SK-N-MC (cell line): ENCODE results near the gene FAM89B.

ENCODE experiments used
- DNase-seq: peaks from one replicate; pipeline ENCODE4 v3.0.0-alpha.2; 2011; ENCODE audit warnings: low read depth, low spot score
- H3K27ac ChIP-seq: fragments of 200-600 bp; sonication (generic); 2 replicates; pipeline ENCODE4 v1.5.1; 2016; ENCODE audit warnings: mixed run types
- H3K36me3 ChIP-seq: fragments of 200-600 bp; sonication (generic); 2 replicates; pipeline ENCODE4 v1.6.1; 2017; ENCODE audit warnings: antibody characterized with exemption, low read length, mixed read lengths; ENCODE audit not compliant: insufficient read depth
- H3K4me3 ChIP-seq: fragments of 200-600 bp; sonication (generic); 2 replicates; pipeline ENCODE4 v1.5.1; 2016
- H3K9ac ChIP-seq: fragments of 200-600 bp; sonication (generic); 2 replicates; pipeline ENCODE4 v1.8.0; 2017; ENCODE audit warnings: mixed run types, mixed read lengths; ENCODE audit not compliant: insufficient read length
- H3K9me3 ChIP-seq: fragments of 200-600 bp; sonication (generic); 2 replicates; pipeline ENCODE4 v1.6.1; 2017; ENCODE audit warnings: low read depth, mild to moderate bottlenecking, antibody characterized with exemption, low read length, moderate library complexity, mixed read lengths
- EZH2 ChIP-seq: fragments of 200-600 bp; sonication (generic); IDR thresholded peaks from one replicate; pipeline ENCODE4 v1.6.1; 2017; ENCODE audit warnings: antibody characterized with exemption
- FOXP2 ChIP-seq: optimal IDR thresholded peaks from 2 replicates; pipeline ENCODE3; 2011; ENCODE audit warnings: mild to moderate bottlenecking, moderate library complexity; ENCODE audit not compliant: insufficient read depth; ENCODE audit errors: extremely low read length, control extremely low read depth
- POLR2AphosphoS5 ChIP-seq: IDR thresholded peaks from 2 replicates; pipeline ENCODE4 v1.6.1; 2012; ENCODE audit warnings: mild to moderate bottlenecking, low read depth, low read length, borderline replicate concordance

FAM89B gene

DNA sequence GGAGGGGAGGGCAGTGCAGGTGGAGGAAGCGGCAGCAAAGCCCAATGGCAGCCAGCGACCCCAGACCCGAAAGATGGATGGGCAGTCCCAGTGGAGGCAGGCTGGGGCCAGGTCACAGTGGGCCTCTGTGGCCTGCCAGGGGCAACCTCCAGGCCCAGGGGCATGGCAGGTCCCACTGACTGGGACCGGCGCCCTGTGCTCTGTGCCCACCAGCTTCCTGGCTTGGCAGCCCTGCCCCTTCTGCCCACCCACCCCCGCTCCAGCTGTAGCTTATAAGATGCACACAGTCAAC lies 27.6 kb downstream of the FAM89B start:
- H3K9me3 ChIP-seq, result no peaks in the 10 kb centered on the region
- DNase-seq, result no peak
- no peak for TF ChIP-seq POLR2AphosphoS5
- no peak for TF ChIP-seq EZH2
- TF ChIP-seq FOXP2, result no peak
- H3K9ac ChIP-seq, result no peak overlapping the region
- no peak overlapping the region for H3K4me3 ChIP-seq
- H3K27ac ChIP-seq, result no peak overlapping the region
- H3K36me3 ChIP-seq, result peaks cover 3% of the 10 kb centered on the region; the same call in 1 of the 2 replicates

DNA sequence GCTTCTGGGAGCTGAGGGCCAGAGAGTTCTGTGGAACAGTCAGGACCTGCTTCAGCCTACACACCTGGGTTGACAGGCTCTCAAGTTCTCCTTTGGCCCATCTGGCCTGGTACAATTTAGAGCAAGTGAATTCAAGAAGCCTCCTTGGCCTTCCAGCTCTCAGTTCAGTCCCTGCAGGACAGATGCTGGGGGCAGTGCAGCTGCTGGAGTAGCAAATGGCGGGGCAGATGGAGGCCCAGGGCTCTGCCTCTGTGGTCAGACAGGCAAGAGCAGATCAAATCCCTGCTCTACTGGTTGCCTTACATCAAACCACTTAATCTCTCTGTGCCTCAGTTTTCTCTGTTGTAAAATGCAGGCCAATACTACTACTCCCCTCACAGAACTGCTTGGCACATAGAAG lies 31.9 kb downstream of the FAM89B start:
- H3K4me3 ChIP-seq, result no peak overlapping the region
- no peak overlapping the region for H3K9ac ChIP-seq
- H3K27ac ChIP-seq, result no peak overlapping the region
- TF ChIP-seq EZH2, result no peak
- TF ChIP-seq FOXP2, result no peak
- no peak for TF ChIP-seq POLR2AphosphoS5
- H3K9me3 ChIP-seq, result no peaks in the 10 kb centered on the region
- DNase-seq, result no peak
- H3K36me3 ChIP-seq, result peaks cover 6% of the 10 kb centered on the region; the same call in 1 of the 2 replicates

DNA sequence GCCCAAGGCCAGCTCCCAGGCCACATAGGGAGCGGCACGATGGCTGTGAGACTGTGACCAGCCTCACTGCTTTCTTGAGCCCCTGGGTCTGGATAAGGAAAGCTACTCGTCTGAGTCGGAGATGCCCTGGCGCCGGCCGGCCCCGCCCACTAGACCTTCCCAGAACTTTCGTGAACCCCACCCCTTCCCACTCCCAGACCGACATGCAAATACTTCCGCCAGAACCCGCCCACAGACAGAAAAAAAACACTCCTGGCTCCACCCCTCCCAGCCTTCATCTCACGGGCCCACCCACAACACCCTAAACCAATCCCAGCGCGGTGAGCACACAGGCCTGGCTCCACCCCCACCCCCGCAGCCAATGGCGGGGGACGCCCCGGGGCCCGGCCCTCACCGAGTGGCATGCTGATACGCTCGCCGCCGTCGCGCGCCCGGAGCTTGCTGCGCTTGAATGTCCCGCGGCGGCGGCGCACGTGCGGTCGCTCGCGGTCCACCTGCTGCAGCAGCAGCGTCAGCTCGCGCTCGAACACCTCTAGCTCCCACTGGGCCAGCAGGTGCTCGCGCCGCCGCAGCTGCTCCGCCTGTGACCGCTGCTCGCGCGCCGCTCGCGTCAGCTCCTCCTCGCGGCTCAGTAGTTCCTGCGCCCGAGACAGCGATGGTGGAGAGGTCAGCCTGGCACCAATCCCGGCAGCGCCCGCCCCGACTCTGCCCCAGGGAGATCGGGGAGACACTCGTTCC lies 34.7 kb downstream of the FAM89B start:
- TF ChIP-seq FOXP2, result peak; percentile 39
- TF ChIP-seq POLR2AphosphoS5, result peak; percentile 69; the same call in 1 of the 2 replicates
- no peak for TF ChIP-seq EZH2
- H3K9ac ChIP-seq, result peak overlapping the region; percentile 56
- peak; percentile 95 for DNase-seq
- H3K4me3 ChIP-seq, result peak overlapping the region; percentile 83
- H3K36me3 ChIP-seq, result peaks cover 6% of the 10 kb centered on the region; the same call in 1 of the 2 replicates
- H3K9me3 ChIP-seq, result no peaks in the 10 kb centered on the region
- no peak overlapping the region for H3K27ac ChIP-seq

DNA sequence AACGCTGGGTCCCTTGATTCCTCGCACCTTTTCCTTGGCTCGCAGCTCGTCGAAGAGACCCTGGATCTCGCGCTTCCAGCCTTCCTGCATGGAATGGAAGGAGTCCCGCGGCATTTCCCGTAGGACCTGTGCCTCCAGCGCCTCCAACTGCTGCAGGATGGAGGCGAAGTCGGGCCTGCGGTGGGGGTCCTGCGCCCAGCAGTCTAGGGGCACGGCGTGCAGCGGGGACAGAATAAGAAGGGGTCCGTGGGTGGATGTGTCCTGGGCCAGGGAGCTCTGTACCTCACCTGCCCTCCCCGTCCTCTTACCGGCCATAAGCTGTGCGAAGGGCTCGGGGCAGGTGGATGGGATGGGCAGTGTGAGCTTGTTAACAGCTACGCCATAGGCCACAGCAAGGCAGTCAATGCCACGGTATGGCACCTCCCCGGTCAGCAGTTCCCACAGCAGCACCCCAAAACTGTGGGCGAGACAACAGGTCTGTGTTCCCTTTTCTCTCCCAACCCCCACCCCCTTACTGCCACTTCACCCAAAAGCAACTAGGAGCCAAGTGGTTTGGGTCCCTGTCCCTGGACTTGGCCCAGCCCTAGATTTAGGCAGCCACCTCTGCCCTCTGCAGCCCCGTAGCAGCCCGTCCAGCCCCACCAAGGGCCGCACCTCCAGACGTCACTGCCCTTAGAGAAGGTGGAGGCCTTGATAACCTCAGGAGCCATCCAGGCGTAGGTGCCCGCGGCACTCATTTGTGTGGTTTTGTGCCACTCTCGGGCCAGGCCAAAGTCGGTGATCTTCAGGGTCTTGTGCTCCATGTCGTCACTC lies 35.5 kb downstream of the FAM89B start:
- DNase-seq, result no peak
- Histone ChIP-seq H3K27ac (no peak overlapping the region), H3K4me3 (peak overlapping the region; percentile 83), H3K9ac (peak overlapping the region; percentile 56), H3K9me3 (no peaks in the 10 kb centered on the region), H3K36me3 (peaks cover 6% of the 10 kb centered on the region; the same call in 1 of the 2 replicates)
- TF ChIP-seq POLR2AphosphoS5 (0 out of 2 replicates have a peak, but pooled peaks have one; percentile 4), FOXP2 (no peak)

DNA sequence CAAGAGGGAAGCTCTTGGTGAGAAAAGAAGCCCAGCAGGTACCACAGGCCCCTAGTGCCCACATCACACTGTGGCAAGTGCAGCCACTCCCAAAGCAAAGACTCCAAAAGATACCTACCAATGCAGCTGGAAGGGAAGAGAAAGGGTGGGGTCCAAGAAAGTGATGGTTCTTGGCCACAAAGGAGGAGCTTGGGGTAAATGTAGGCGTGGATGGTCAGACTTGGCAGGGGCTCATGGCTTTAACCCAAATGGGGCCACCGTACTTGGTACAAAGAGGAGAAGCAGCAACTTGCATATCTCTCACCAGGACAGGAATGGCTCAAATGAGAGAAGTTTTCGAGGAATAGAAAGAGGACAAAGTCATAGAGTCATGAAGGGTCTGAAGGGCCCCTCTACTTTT lies 36.9 kb downstream of the FAM89B start:
- peaks cover 6% of the 10 kb centered on the region; the same call in 1 of the 2 replicates for H3K36me3 ChIP-seq
- no peak overlapping the region for H3K4me3 ChIP-seq
- DNase-seq, result no peak
- H3K9ac ChIP-seq, result no peak overlapping the region
- no peak overlapping the region for H3K27ac ChIP-seq
- TF ChIP-seq FOXP2, result no peak
- no peak for TF ChIP-seq POLR2AphosphoS5
- TF ChIP-seq EZH2, result no peak
- H3K9me3 ChIP-seq, result no peaks in the 10 kb centered on the region

DNA sequence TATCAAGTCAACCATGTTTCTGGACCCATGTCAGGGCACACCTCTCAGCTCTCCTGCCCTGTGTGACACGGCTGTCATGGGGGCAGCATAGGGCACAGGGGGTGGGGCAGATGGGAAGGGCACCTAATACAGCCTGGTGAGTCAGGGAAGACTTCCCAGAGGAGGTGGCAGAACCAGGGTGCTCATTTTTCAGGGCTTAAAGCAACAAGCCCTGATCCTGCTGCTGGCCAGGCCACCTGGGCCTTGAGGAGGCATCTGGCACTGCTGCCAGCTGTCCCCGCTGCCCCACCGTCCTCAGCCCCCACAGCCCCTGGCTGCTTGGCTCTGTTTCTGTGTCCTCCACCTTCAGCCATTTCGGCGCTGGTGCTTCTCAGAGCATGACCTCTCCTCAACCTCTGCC lies 37.3 kb downstream of the FAM89B start:
- no peaks in the 10 kb centered on the region for H3K9me3 ChIP-seq
- no peak overlapping the region for H3K4me3 ChIP-seq
- H3K36me3 ChIP-seq, result peaks cover 6% of the 10 kb centered on the region; the same call in 1 of the 2 replicates
- no peak for TF ChIP-seq EZH2
- TF ChIP-seq FOXP2, result no peak
- TF ChIP-seq POLR2AphosphoS5, result no peak
- H3K27ac ChIP-seq, result no peak overlapping the region
- H3K9ac ChIP-seq, result no peak overlapping the region
- DNase-seq, result no peak

DNA sequence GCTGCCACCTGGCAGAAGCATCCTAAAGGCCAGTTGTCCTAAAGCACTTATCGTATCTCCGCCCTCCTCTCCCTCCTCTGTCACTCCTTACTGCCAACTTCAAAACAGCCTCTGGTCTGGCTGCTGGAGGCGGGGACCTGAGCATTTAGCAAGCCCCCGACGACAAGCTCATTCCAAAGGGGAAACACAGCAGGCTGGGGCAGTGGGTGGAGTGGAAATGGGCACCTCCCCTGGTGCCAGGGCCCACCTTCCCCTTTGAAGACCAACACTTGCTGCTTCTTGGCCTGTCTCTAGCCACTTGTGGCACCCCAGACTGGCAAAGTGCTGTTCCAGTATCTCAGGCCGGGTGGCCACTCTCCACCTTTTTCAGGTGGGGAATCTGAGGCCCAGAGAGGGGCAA lies 38.1 kb downstream of the FAM89B start:
- Histone ChIP-seq H3K9ac (no peak overlapping the region), H3K27ac (0 out of 2 replicates have a peak overlapping the region, but pooled peaks have one; percentile 23), H3K36me3 (peaks cover 3% of the 10 kb centered on the region; the same call in 1 of the 2 replicates), H3K9me3 (no peaks in the 10 kb centered on the region), H3K4me3 (no peak overlapping the region)
- no peak for DNase-seq
- TF ChIP-seq POLR2AphosphoS5 (no peak), FOXP2 (no peak), EZH2 (no peak)

DNA sequence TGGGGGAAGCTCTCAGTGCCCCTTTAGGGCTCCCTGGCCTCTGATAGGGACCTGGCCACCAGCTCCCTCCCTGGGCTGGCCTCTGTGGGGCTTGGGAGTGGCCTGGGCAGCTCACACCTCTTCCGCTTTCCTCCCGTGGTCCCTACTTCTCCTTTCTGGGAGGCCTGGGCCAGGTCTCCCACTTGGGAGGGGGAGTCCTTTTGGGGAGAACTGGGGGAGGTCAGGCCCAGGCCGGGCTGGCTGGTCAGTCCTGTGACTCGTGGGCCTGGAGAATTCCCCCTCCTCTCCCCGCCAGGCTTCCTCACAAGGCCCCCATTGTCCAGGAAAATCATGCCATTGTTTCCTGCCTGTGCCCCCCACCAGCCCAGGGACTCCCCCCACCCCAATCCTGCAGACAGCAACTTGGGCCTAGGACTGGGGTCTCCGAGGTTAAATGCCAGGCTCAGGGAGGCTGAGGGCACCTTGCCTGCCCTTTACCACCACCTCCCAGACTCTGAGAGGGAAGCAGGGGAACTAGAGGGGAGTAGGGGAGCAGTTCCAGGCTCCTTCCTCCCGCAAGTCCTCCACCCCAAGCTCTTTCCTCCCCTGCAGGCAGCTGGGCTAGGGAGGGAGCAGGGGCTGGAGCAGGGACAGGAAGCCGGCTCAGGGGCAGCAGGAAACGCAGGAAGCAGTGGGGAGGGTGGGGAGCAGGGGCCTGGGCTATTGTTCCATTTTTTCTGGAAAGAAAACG lies 38.9 kb downstream of the FAM89B start:
- no peak overlapping the region for H3K4me3 ChIP-seq
- H3K9me3 ChIP-seq, result no peaks in the 10 kb centered on the region
- no peak overlapping the region for H3K27ac ChIP-seq
- no peaks in the 10 kb centered on the region for H3K36me3 ChIP-seq
- H3K9ac ChIP-seq, result peak overlapping the region; percentile 29
- TF ChIP-seq POLR2AphosphoS5, result no peak
- no peak for TF ChIP-seq EZH2
- TF ChIP-seq FOXP2, result no peak
- DNase-seq, result no peak
